GM19043 (cell line): ENCODE results near the gene EDN3.

Experiments
- ATAC-seq: cut with Tn5 transposase; IDR thresholded peaks from one replicate; pipeline ENCODE4 v1.9.1; 2021; ENCODE audit warnings: low read depth; ENCODE audit not compliant: unreplicated experiment

EDN3 gene

GRCh38 chr20:59307270-59307669 is 6.9 kb downstream of the EDN3 start:
- no peak for ATAC-seq

DNA sequence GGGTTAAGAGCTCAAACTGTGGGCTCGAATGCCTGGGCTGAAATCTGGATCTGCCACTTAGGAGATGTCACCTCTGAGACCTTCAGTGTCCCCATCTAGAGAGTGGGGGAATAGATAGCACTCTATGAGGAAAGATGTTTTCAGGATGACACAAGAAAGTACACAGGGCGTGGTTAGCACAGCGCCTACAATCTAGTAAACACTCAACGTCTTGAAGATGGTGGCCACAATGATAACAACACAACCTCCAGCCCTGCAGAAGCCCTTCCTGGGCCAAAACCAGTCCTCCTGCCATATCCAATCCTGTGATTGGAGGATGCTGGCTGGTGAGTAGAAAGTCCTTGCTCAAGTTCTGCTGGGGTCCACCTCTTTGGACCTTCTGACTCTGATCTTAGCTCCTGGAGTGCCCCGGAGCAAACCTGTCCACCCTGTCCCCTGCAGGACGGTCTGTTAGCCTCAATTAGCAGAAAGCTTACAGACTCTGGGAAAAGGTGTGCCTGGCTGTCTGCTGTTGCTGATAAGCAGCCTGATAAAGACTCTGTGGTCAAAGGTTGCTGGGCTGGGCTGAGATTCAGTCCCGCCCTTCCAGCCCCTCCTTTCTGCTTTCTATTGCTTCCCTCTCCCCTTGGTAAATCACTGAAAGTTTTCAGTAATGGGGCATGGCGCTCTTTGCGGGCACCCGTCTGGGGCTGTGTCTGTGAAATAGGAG is 8.2 kb downstream of the EDN3 start:
- no peak for ATAC-seq

GRCh38 chr20:59309218-59309617 is 8.8 kb downstream of the EDN3 start:
- ATAC-seq: no peak

- no peak for ATAC-seq
Observed at GRCh38 chr20:59314997-59315396, 14.6 kb downstream of the EDN3 start.

GRCh38 chr20:59316911-59317731 is 16.7 kb downstream of the EDN3 start:
- no peak for ATAC-seq

- ATAC-seq: no peak
Observed at GRCh38 chr20:59318201-59318790, 17.9 kb downstream of the EDN3 start.

- no peak for ATAC-seq
Observed at GRCh38 chr20:59318803-59319202, 18.4 kb downstream of the EDN3 start.

DNA sequence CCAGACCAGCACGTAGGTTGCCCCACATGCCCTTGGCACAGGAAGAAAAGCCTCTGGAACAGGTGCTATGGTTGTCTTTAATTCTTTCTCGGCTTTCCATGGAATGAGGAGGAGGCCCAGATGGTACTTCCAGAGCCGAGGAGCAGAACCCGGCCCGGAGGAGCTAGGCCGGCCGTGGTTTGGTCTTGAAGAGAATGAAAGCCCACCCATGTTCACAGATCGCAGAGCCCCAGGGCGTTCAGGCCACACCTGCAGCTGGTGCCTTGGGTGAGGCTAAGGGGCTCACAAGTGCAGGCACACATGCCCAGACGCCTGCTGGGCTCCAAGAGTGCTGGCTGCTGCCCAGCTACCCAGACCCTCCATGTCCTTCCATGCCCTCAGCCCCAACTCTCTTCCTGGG is 20.0 kb downstream of the EDN3 start:
- ATAC-seq: no peak

GRCh38 chr20:59320854-59321647 is 20.6 kb downstream of the EDN3 start:
- no peak for ATAC-seq

DNA sequence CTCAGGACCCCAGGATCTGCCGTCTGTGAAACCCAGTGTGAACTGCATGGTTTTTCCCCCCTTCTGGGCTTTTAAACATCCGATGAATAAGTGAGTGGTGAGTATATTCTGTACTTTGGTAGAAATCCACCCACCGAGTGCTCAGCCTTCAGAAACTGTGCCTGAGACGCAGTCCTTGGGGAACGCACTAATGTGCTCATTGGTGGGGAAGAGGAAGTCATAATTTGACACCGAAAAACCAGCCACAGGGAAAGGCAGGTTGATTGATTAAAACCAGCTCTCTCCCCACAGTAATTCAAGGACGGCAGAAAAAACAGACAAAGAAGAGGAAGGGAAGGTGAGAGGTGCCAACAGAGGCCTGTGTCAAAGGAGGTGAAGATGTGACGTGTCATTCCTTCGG is 21.7 kb downstream of the EDN3 start:
- no peak for ATAC-seq

DNA sequence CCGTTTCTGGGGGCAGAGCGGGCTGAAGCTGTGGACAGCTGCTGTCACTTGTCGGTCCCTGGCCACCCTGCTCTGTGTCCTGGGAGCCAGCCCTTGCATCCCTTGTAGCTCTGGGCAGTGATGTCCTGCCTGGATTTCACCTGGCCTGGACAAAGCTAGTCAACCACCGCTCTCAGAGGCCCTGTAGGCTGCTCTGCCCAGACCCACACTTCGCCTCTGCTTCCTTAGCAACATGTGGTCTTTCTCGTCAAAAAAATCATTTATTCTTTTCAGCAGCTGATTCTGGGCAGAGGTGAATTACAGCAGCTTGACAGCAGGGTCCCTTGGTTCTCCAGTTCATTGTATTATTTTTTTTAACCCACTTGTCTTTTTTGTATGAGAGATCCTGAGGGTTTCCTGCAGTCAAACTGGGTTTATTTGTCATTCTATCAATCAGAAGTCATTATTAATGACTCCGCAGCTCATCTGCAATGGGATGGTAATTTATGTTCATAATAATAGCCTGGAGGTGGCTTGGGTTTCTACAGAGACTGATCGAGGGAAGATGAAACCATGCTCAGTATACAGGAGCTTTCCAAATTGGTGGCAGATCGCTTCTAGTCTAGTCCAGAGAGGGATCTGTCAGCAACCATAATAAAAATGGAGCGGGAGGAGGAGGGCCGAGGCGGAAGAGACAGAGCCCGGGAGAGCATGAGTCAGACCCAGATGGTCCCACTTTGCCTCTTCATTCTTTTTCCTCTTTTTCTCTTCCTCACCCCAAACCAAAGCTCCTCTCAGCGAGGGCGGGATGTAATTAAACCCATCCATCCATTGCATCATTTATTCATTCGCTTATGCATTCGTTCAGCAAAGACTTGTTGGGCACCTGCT is 22.4 kb downstream of the EDN3 start:
- no peak for ATAC-seq

DNA sequence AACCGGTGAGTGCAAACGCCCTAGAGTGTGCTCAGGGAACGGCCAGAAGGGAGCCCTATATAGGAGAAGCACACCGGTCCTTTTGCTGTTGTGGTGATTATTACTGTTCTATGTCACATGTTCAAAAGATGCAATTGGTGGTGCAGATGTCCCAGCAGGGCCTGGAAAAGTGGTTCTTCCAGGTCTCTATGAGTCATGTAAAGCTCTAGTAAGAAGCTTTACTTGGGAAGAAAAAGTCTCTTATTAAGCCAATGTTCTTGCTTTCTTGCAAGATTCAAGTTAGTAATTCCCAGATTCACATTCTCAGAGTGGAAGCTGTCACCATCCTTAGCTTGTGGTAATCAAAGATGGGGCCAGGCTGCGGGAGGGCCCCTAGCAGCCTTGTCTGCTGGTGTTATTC is 23.3 kb downstream of the EDN3 start:
- no peak for ATAC-seq

- ATAC-seq: no peak
Observed at GRCh38 chr20:59324521-59325141, 24.2 kb downstream of the EDN3 start.

DNA sequence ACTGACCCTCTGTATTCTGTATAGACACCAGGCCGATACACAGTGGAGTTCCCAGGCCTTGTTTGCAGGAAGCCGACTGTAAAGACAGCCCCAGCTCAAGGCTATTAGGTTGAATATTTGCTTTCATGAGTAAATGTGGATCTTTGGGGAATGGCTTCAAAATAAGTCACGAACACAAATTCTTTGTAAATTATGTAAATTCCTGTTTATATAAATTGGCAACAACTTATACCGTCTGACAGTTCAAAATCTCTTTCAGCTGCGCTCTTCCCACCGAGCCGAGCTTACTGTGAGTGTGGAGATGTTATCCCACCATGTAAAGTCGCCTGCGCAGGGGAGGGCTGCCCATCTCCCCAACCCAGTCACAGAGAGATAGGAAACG is 24.7 kb downstream of the EDN3 start:
- ATAC-seq: no peak

- no peak for ATAC-seq
Observed at GRCh38 chr20:59326188-59326587, 25.8 kb downstream of the EDN3 start.

DNA sequence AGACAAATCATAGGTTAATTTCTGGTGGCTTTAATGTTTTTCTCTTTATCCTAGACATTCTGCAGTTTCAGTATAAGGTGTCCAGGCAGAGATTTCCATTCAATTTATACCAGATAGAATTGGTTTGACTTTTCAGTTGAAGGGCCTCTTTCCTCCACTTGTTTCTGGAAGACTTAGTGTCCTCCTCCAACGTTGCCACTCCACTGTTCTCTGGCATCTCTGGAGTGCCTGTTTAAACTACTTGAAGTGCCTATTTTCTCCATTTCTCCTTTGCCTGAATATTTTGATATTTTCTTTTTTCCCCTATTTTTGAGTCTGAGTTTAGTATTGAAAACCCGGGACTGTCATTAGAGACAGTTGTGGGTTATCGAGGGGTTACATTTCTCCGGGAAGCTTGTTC is 27.7 kb downstream of the EDN3 start:
- ATAC-seq: no peak

DNA sequence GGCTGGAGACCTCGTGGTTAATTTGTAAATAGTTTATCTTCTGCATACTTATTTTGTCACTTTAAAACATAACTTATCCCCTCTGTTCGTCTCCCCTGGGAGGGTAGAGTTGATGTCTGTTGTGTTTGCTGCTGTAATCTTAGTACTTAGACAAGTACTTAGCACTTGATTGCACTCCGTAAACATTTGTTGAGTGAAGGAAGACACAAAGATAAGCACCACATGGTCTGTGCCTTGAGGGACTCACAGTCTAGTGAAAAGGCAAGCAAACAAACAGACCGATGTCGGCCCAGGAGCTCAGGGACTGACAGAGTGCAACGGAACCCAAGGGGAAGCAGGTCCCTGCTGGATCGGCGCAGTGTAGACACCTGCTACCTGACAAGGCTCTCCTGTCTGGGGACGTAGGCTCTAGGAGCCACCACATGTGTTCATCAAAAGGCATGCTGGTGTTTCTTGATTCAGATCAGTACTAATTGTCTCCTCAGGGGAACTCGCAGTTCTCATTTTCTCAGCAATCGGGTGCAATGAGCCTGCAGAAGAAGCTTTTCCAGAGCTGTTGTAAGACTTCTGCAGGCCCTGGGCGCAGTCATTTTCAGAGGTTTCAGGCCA is 31.4 kb downstream of the EDN3 start:
- no peak for ATAC-seq

- no peak for ATAC-seq
Observed at GRCh38 chr20:59333260-59333845, 32.9 kb downstream of the EDN3 start.

DNA sequence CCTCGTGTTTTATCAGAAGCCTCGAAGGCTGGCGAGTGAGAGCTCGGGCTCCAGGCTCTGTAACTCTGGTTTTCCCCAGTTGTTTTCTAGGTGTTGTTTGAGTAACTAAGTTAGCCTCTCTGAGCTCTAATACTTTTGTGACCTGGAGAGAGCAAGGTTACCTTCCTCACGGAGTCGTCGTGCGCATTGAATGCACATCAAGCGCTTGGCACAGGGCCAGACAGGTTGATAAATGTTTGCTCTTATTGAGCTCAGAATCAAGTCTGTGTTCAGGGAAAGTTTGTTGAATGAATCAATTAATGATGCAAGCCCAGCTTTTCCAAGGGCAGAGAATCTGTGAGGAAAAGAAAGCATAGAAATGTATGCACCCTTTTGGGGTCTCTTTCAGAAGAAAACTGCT is 33.5 kb downstream of the EDN3 start:
- no peak for ATAC-seq
